Measurements from ENCODE around the gene ZNF281. TPM values are rescaled to one million over a fixed set of nuclear protein-coding genes. Genes with fewer than 3 reads are reported as not detected.
A peak's percentile ranks its signal among the peaks of the same experiment; 100 is the strongest.

Gene ZNF281
- total RNA-seq, 1 donor from 2014 or later, result 34.9 TPM

DNA sequence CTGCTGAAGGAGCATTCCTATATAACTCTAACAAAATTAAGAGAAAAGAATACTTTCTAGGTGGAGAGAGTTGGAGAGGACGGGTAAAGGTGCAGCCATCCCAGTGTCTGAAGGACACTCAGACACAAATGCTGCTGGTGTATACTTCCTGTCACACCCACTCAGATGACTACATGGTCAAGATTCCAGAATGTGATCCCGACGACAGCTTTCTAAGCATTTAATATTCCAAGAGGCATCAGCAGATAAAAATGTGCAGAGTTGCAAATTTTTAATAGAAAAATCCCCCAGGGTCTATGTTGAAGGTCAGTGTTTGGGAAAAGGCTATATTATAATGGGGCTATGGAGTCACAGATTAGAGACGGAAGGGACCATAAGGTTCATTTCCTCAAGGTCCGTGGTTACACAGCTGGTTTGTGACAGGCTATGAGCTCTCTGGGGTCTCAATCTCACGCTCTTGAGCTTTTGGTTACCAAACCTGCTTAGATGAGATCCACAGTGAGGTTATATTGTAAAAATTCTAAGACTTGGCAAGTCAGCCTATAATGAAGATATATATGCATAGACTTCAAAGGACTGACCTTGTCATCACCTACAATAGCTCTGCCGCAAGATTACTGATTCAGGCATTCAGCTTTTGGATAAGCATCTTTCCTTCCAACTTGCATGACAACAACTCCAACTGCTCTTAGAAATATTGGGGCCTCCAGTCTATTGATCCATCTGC is 35.1 kb downstream of the ZNF281 start:
- no peak for DNase-seq (ENCODE audit: low spot score)
- peak overlapping the region; percentile 83 for H3K27ac Mint-ChIP-seq (ENCODE audit: unreplicated experiment)

DNA sequence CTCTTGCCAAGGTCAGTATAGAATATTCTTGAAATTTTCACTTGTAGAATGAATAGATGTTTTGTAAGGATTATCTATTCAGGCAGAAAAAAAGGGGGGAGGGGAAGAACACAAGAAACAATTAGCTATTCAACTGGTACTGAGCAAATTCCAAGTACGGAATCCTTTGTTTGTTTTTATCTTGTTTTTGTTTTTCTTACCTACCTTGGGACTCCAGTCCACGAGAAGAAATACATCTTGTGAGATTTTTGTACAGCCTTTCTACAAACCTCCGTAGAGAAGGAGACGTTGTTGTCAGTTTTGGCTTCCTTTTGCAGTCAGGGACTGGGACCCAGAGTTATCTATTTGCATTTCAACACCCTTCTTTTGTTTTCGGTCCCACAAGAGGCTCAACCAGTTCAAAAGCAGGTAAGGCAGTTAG is 36.0 kb downstream of the ZNF281 start:
- H3K27me3 Mint-ChIP-seq (ENCODE audit: low read depth), result no peaks in the 10 kb centered on the region
- H3K27ac Mint-ChIP-seq (ENCODE audit: unreplicated experiment), result peak overlapping the region; percentile 83
- peaks cover 83% of the 10 kb centered on the region for H3K4me1 Mint-ChIP-seq (ENCODE audit: low read depth)
- TF ChIP-seq, protein P1, sequence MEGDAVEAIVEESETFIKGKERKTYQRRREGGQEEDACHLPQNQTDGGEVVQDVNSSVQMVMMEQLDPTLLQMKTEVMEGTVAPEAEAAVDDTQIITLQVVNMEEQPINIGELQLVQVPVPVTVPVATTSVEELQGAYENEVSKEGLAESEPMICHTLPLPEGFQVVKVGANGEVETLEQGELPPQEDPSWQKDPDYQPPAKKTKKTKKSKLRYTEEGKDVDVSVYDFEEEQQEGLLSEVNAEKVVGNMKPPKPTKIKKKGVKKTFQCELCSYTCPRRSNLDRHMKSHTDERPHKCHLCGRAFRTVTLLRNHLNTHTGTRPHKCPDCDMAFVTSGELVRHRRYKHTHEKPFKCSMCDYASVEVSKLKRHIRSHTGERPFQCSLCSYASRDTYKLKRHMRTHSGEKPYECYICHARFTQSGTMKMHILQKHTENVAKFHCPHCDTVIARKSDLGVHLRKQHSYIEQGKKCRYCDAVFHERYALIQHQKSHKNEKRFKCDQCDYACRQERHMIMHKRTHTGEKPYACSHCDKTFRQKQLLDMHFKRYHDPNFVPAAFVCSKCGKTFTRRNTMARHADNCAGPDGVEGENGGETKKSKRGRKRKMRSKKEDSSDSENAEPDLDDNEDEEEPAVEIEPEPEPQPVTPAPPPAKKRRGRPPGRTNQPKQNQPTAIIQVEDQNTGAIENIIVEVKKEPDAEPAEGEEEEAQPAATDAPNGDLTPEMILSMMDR (IDR thresholded peaks at IDR 0.05), result no peak
- no peak for DNase-seq (ENCODE audit: low spot score)
- no peaks in the 10 kb centered on the region for H3K9me3 Mint-ChIP-seq (ENCODE audit: low read depth)
- H3K36me3 Mint-ChIP-seq (ENCODE audit: low read depth), result no peaks in the 10 kb centered on the region
- peak overlapping the region; percentile 69 for H3K4me3 Mint-ChIP-seq (ENCODE audit: unreplicated experiment)

More for the DNA sequence above, 35.1 kb downstream of the ZNF281 start:
- Mint-ChIP-seq H3K27me3 (ENCODE audit: low read depth) (no peaks in the 10 kb centered on the region), H3K36me3 (ENCODE audit: low read depth) (no peaks in the 10 kb centered on the region), H3K9me3 (ENCODE audit: low read depth) (no peaks in the 10 kb centered on the region), H3K4me1 (ENCODE audit: low read depth) (peaks cover 83% of the 10 kb centered on the region), H3K4me3 (ENCODE audit: unreplicated experiment) (peak overlapping the region; percentile 69)
- TF ChIP-seq, protein P1 (IDR thresholded peaks at IDR 0.05), result no peak

DNA sequence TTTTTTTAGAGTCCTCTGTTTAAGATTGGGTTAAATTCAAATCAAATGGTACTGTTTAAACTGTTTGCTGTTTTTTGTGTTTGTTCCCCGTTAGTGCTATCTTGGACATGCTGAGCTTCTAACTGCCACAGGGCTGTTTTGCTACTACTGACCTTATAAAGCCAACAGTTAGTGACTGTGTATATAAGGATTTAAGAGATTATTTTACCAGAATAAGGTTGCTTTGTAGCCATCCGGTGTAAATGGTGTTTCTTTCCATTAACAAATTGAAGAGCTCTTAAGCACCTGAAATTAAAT is 37.0 kb downstream of the ZNF281 start:
- no peaks in the 10 kb centered on the region for H3K36me3 Mint-ChIP-seq (ENCODE audit: low read depth)
- peak overlapping the region; percentile 78 for H3K27ac Mint-ChIP-seq (ENCODE audit: unreplicated experiment)
- DNase-seq (ENCODE audit: low spot score), result no peak
- no peaks in the 10 kb centered on the region for H3K9me3 Mint-ChIP-seq (ENCODE audit: low read depth)
- H3K4me1 Mint-ChIP-seq (ENCODE audit: low read depth), result peaks cover 86% of the 10 kb centered on the region
- peak overlapping the region; percentile 33 for H3K4me3 Mint-ChIP-seq (ENCODE audit: unreplicated experiment)
- no peaks in the 10 kb centered on the region for H3K27me3 Mint-ChIP-seq (ENCODE audit: low read depth)
- TF ChIP-seq, protein P1 (IDR thresholded peaks at IDR 0.05), result no peak

DNA sequence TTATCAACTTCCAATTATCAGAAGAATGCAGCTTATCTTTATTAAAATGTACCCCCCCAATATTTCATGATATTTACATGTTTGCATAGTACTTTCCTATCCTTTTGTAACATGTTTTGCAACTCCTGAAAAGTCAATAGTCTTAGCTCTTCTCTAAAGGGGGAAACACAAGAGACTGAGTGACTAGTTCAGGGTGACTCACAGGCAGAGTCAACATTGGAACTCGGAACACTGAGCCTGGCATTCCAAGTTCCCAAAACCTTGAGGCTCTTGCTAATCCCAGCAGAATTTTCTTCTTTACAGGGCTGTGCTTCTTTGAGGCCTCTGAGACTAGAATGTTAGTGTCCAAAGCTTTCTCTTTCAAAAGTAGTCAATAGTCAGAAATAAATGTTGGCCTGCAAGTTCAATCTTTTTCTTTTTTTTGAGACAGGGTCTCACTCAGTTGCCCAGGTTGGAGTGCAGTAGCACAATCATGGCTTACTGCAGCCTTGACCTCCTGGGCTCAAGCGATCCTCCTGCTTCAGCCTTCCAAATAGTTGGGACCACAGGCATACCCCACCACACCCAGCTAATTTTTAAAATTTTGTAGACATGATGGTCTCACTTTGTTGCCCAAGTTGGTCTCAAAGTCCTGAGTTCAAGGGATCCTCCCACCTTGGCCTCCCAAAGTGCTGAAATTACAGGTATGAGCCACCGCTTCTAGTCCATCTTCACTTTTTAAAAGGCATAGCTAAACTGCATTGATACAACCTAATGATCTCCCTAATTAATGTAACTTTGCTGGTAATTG is 37.5 kb downstream of the ZNF281 start:
- no peaks in the 10 kb centered on the region for H3K27me3 Mint-ChIP-seq (ENCODE audit: low read depth)
- TF ChIP-seq, protein P1 (IDR thresholded peaks at IDR 0.05), result no peak
- H3K4me1 Mint-ChIP-seq (ENCODE audit: low read depth), result peaks cover 89% of the 10 kb centered on the region
- H3K9me3 Mint-ChIP-seq (ENCODE audit: low read depth), result no peaks in the 10 kb centered on the region
- peak overlapping the region; percentile 78 for H3K27ac Mint-ChIP-seq (ENCODE audit: unreplicated experiment)
- H3K4me3 Mint-ChIP-seq (ENCODE audit: unreplicated experiment), result peak overlapping the region; percentile 33
- no peak for DNase-seq (ENCODE audit: low spot score)
- H3K36me3 Mint-ChIP-seq (ENCODE audit: low read depth), result no peaks in the 10 kb centered on the region

DNA sequence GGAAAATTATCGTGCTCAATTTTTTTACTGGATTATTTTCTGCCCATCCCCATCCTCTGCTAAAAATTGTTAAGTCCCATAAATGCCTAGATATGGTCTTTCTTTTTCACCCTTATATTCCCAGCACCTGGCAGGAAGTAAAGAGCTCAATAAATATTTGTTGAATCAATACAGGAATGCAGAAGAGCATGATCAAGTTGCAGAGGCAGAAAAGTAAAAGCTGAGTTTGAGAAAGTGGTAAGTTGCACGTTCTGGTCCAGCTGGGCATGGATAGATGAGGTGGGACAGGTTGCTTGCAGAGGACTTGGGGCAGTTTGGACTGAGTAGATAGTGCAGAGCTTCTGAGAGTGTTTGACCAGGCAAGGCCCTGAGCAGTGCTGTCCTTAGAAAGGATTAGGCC is 40.1 kb downstream of the ZNF281 start:
- H3K4me3 Mint-ChIP-seq (ENCODE audit: unreplicated experiment), result no peak overlapping the region
- H3K27me3 Mint-ChIP-seq (ENCODE audit: low read depth), result no peaks in the 10 kb centered on the region
- DNase-seq (ENCODE audit: low spot score), result no peak
- H3K27ac Mint-ChIP-seq (ENCODE audit: unreplicated experiment), result peak overlapping the region; percentile 96
- peaks cover 3% of the 10 kb centered on the region for H3K36me3 Mint-ChIP-seq (ENCODE audit: low read depth)
- peaks cover 89% of the 10 kb centered on the region for H3K4me1 Mint-ChIP-seq (ENCODE audit: low read depth)
- TF ChIP-seq, protein P1 (IDR thresholded peaks at IDR 0.05), result no peak
- no peaks in the 10 kb centered on the region for H3K9me3 Mint-ChIP-seq (ENCODE audit: low read depth)
